DOHH2 (cell line): Measurements from ENCODE around the gene C21orf58.

ENCODE experiments used
- H3F3A ChIP-seq: fragments of 200-600 bp; sonication (generic), shearing (Covaris generic); 2 replicates; pipeline ENCODE4 v1.6.0; 2016; ENCODE audit warnings: antibody characterized with exemption, mild to moderate bottlenecking; ENCODE audit not compliant: control insufficient read depth, insufficient read depth
- H3K27ac ChIP-seq: fragments of 200-600 bp; sonication (generic); 2 replicates; pipeline ENCODE4 v1.5.1; 2014; ENCODE audit warnings: low read depth, mild to moderate bottlenecking, low read length, moderate library complexity
- H3K27me3 ChIP-seq: fragments of 200-600 bp; sonication (generic); 2 replicates; pipeline ENCODE4 v1.6.1; 2014; ENCODE audit warnings: mild to moderate bottlenecking, low read length, mixed read lengths; ENCODE audit not compliant: control insufficient read depth
- H3K36me3 ChIP-seq: fragments of 200-600 bp; sonication (generic); 2 replicates; pipeline ENCODE4 v1.6.1; 2014; ENCODE audit warnings: mild to moderate bottlenecking, low read length, moderate library complexity, mixed read lengths; ENCODE audit not compliant: control insufficient read depth
- H3K4me1 ChIP-seq: fragments of 200-600 bp; sonication (generic); 2 replicates; pipeline ENCODE4 v1.6.1; 2014; ENCODE audit warnings: mild to moderate bottlenecking, low read length, mixed read lengths; ENCODE audit not compliant: control insufficient read depth
- H3K4me2 ChIP-seq: fragments of 200-600 bp; sonication (generic); 2 replicates; pipeline ENCODE4 v1.6.0; 2014; ENCODE audit warnings: mild to moderate bottlenecking, low read length, moderate library complexity
- H3K4me3 ChIP-seq: fragments of 200-600 bp; sonication (generic); 2 replicates; pipeline ENCODE4 v1.5.1; 2014; ENCODE audit warnings: mild to moderate bottlenecking, low read length, mixed read lengths
- H3K79me2 ChIP-seq: fragments of 200-600 bp; sonication (generic); 2 replicates; pipeline ENCODE4 v1.6.1; 2014; ENCODE audit warnings: mild to moderate bottlenecking, low read length, mixed read lengths; ENCODE audit not compliant: control insufficient read depth
- H3K9me2 ChIP-seq: fragments of 200-600 bp; sonication (generic); replicated peaks from 2 replicates; pipeline ENCODE4 v1.6.1; 2014; ENCODE audit warnings: mild to moderate bottlenecking, low read length, mixed read lengths; ENCODE audit not compliant: control insufficient read depth
- H3K9me3 ChIP-seq: fragments of 200-600 bp; sonication (generic); 2 replicates; pipeline ENCODE4 v1.6.1; 2014; ENCODE audit warnings: antibody characterized with exemption, low read length, mixed read lengths; ENCODE audit not compliant: control insufficient read depth, insufficient read depth
- H4K20me1 ChIP-seq: fragments of 200-600 bp; sonication (generic); 2 replicates; pipeline ENCODE4 v1.6.0; 2014; ENCODE audit warnings: low read depth, mild to moderate bottlenecking, antibody characterized with exemption, low read length, moderate library complexity; ENCODE audit not compliant: control insufficient read depth, insufficient read depth
- EZH2phosphoT487 ChIP-seq: fragments of 200-600 bp; sonication (generic); IDR thresholded peaks from 2 replicates; pipeline ENCODE4 v1.6.1; 2017; ENCODE audit warnings: borderline replicate concordance, mild to moderate bottlenecking, antibody characterized with exemption, low read length, moderate library complexity, mixed read lengths
- TF ChIP-seq, protein P1 (sequence below): fragments of 200-600 bp; sonication (generic); IDR thresholded peaks from one replicate; pipeline ENCODE4 v1.5.1; 2014; ENCODE audit warnings: antibody characterized with exemption, mild to moderate bottlenecking, low read depth, low read length; ENCODE audit not compliant: poor library complexity, severe bottlenecking

Gene C21orf58

DNA sequence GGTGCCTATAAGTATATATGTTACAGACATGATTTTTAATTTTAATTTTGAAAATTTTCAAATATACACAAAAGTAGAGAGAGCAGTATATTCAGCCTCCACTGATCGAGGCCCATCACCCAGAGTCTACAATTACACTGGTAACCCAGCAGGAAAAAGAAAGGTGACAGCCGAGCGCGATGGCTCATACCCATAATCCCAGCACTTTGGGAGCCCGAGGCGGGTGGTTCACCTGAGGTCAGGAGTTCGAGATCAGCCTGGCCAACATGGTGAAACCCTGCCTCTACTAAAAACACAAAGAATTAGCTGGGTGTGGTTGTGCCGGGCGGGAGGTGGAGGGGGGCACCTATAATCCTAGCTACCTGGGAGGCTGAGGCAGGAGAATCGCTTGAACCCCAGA lies 36.1 kb downstream of the C21orf58 start:
- Histone ChIP-seq H3K4me2 (peak overlapping the region; percentile 81), H3K9me3 (no peaks in the 10 kb centered on the region; the same call in 1 of the 2 replicates), H3K4me1 (peaks cover 49% of the 10 kb centered on the region), H4K20me1 (0 out of 2 replicates have a peak, but pooled peaks cover 5% of the 10 kb centered on the region), H3K36me3 (peaks cover 57% of the 10 kb centered on the region), H3K9me2 (no peaks in the 10 kb centered on the region), H3K79me2 (peaks cover 69% of the 10 kb centered on the region), H3F3A (peaks cover 5% of the 10 kb centered on the region; the same call in 1 of the 2 replicates), H3K4me3 (peak overlapping the region; percentile 96), H3K27ac (peak overlapping the region; percentile 84), H3K27me3 (no peaks in the 10 kb centered on the region)
- TF ChIP-seq, protein P1, sequence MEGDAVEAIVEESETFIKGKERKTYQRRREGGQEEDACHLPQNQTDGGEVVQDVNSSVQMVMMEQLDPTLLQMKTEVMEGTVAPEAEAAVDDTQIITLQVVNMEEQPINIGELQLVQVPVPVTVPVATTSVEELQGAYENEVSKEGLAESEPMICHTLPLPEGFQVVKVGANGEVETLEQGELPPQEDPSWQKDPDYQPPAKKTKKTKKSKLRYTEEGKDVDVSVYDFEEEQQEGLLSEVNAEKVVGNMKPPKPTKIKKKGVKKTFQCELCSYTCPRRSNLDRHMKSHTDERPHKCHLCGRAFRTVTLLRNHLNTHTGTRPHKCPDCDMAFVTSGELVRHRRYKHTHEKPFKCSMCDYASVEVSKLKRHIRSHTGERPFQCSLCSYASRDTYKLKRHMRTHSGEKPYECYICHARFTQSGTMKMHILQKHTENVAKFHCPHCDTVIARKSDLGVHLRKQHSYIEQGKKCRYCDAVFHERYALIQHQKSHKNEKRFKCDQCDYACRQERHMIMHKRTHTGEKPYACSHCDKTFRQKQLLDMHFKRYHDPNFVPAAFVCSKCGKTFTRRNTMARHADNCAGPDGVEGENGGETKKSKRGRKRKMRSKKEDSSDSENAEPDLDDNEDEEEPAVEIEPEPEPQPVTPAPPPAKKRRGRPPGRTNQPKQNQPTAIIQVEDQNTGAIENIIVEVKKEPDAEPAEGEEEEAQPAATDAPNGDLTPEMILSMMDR: no peak
- TF ChIP-seq EZH2phosphoT487: no peak

DNA sequence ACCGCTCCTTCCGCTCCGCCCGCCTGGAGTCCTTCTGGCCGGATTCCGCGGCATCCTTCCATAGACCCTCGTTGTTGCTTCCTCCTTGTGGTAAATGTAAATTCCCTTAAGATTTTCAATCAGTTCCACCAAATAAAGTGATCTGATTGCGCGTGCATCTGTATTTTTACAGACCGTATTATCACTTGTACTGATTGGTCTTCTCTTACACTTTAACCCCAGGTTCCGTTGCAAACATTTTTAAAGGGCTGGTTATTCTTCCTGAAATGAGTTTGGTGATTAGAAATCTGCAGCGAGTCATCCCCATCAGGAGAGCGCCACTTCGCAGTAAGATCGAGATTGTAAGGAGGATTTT lies 37.0 kb downstream of the C21orf58 start:
- 0 out of 2 replicates have a peak, but pooled peaks cover 5% of the 10 kb centered on the region for H4K20me1 ChIP-seq

DNA sequence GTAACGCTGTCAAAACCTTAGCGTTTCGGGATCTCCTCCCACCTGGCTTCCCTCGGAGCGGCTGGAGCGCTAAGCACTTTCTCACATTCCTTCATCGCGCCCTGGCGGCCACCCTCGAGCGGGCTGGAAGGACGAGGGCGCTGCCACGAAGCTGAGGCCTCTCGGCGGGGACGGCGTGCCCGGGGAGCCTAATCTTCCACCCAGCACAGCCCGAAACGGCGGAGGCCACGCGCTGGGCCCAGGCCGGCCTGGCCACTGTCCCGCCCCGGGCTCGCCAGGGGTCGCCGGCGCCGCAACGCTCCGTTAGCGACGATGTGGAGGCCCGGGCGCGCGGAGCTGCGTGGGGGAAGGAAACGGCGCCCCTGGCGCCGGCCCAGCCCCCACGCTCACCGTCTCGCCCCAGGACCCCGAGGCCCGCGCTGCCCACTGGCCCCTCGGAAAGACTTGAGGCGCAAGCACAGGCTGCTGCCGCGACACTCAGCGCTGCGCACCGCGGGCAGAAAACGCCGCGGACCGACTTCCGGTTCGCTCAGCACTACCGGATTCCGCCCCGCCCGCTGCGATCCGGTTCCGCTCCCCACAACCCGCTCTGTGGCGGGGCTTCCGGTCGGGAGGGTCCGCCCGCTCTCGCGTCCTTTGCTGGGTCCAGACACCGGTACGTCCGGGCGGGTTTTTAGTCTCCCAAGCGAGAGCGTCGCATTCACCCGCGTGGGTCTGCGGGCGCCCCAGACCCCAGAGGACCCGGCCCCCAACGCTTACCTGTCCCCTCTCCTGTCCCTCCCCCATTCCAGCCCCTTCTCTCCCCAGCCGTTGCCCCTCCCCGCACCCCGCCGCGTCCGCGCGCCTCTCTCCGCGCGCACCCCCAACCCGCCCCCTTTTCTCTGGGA lies 37.7 kb downstream of the C21orf58 start, which contains the start of gene YBEY:
Gene YBEY (plus strand): TSS at position 582 of the 887 bp plus-strand sequence. CDS start 572 bp downstream, outside the sequence.
- peaks cover 85% of the 10 kb centered on the region for H3K79me2 ChIP-seq
- no peak for TF ChIP-seq EZH2phosphoT487
- TF ChIP-seq, protein P1: peak; percentile 61

More for the DNA sequence above, 37.0 kb downstream of the C21orf58 start:
- Histone ChIP-seq H3K4me2 (peak overlapping the region; percentile 81), H3K36me3 (peaks cover 56% of the 10 kb centered on the region), H3K79me2 (peaks cover 78% of the 10 kb centered on the region), H3F3A (peaks cover 5% of the 10 kb centered on the region; the same call in 1 of the 2 replicates), H3K9me2 (no peaks in the 10 kb centered on the region), H3K9me3 (no peaks in the 10 kb centered on the region; the same call in 1 of the 2 replicates), H3K4me3 (peak overlapping the region; percentile 96), H3K27ac (peak overlapping the region; percentile 84), H3K27me3 (no peaks in the 10 kb centered on the region), H3K4me1 (peaks cover 49% of the 10 kb centered on the region)
- no peak for TF ChIP-seq EZH2phosphoT487
- TF ChIP-seq, protein P1: no peak

More for the DNA sequence above, 37.7 kb downstream of the C21orf58 start, which contains the start of gene YBEY:
- Histone ChIP-seq H4K20me1 (0 out of 2 replicates have a peak, but pooled peaks cover 5% of the 10 kb centered on the region), H3K9me3 (no peaks in the 10 kb centered on the region), H3K36me3 (peaks cover 55% of the 10 kb centered on the region), H3K4me3 (peak within 1 kb of the TSS; percentile 96), H3K27me3 (no peaks in the 10 kb centered on the region), H3F3A (peaks cover 5% of the 10 kb centered on the region; the same call in 1 of the 2 replicates), H3K4me1 (peaks cover 44% of the 10 kb centered on the region), H3K4me2 (peak within 1 kb of the TSS; percentile 81), H3K9me2 (no peaks in the 10 kb centered on the region), H3K27ac (peak within 1 kb of the TSS; percentile 84)
